PC-9 (cell line): ENCODE data around the gene ARHGAP10. TPM values are rescaled to one million over a fixed set of nuclear protein-coding genes. Genes with fewer than 3 reads are reported as not detected.

Source experiments
- BruUV-seq: library from RNA; stranded (reverse); fragments of 400-500 nt; replicated peaks from 2 replicates; lab custom pipeline; 2021; lab: Mats Ljungman, UMichigan
- CTCF ChIA-PET: fragments of 300-600 bp; sonication (Branson Sonifier 250); formaldehyde crosslinking; loops from one replicate; lab custom pipeline; 2022; ENCODE audit warnings: antibody characterized with exemption; lab: Charles Lee
- POLR2A ChIA-PET: fragments of 300-600 bp; sonication (Branson Sonifier 250); formaldehyde crosslinking; loops from one replicate; lab custom pipeline; 2022; ENCODE audit warnings: antibody characterized with exemption; ENCODE audit not compliant: unreplicated experiment; lab: Charles Lee
- DNase-seq, 2 experiments: peaks; one replicate each; pipeline versions ENCODE4 v3.0.0 to v3.0.0-alpha.2; 2015 to 2022; ENCODE audit warnings: mixed read lengths in 1 of 2
- H2AFZ ChIP-seq: fragments of 200-600 bp; sonication (generic); 2 replicates; pipeline ENCODE4 v1.8.1; 2017; ENCODE audit warnings: antibody characterized with exemption
- H3F3A ChIP-seq: fragments of 200-600 bp; sonication (generic); 2 replicates; pipeline ENCODE4 v1.8.1; 2017; ENCODE audit warnings: antibody characterized with exemption, mild to moderate bottlenecking, low read depth; ENCODE audit not compliant: insufficient read depth
- H3K27ac ChIP-seq: fragments of 200-600 bp; sonication (generic); 2 replicates; pipeline ENCODE4 v1.6.1; 2016; ENCODE audit warnings: mixed run types
- H3K27me3 ChIP-seq: fragments of 200-600 bp; sonication (generic); 2 replicates; pipeline ENCODE4 v1.6.1; 2016; ENCODE audit warnings: low read depth, mixed run types; ENCODE audit not compliant: insufficient read depth
- H3K36me3 ChIP-seq: fragments of 200-600 bp; sonication (generic); 2 replicates; pipeline ENCODE4 v1.6.1; 2016; ENCODE audit warnings: low read depth, mixed run types
- H3K4me1 ChIP-seq: fragments of 200-600 bp; sonication (generic); replicated peaks from 2 replicates; pipeline ENCODE4 v1.6.1; 2016; ENCODE audit warnings: mixed run types; ENCODE audit not compliant: insufficient read depth
- H3K4me2 ChIP-seq: fragments of 200-600 bp; sonication (generic); 2 replicates; pipeline ENCODE4 v1.6.1; 2017; ENCODE audit warnings: mixed run types
- H3K4me3 ChIP-seq: fragments of 200-600 bp; sonication (generic); 2 replicates; pipeline ENCODE4 v1.6.1; 2016; ENCODE audit warnings: mixed run types
- H3K79me2 ChIP-seq: fragments of 200-600 bp; sonication (generic); 2 replicates; pipeline ENCODE4 v1.6.1; 2017; ENCODE audit warnings: low read depth, mixed run types
- H3K9me2 ChIP-seq: fragments of 200-600 bp; sonication (generic); 2 replicates; pipeline ENCODE4 v1.8.1; 2017; ENCODE audit warnings: mild to moderate bottlenecking; ENCODE audit not compliant: insufficient read depth
- H3K9me3 ChIP-seq: fragments of 200-600 bp; sonication (generic); 2 replicates; pipeline ENCODE4 v1.8.1; 2016; ENCODE audit warnings: low read depth; ENCODE audit not compliant: insufficient read depth
- H4K20me1 ChIP-seq: fragments of 200-600 bp; sonication (generic); 2 replicates; pipeline ENCODE4 v1.8.1; 2017; ENCODE audit not compliant: insufficient read depth
- EZH2 ChIP-seq: fragments of 200-600 bp; sonication (generic); IDR thresholded peaks from 2 replicates; pipeline ENCODE4 v1.8.0; 2017; ENCODE audit warnings: antibody characterized with exemption, low read depth
- intact Hi-C: fragments of 100-400 bp; cut with micrococcal nuclease; formaldehyde crosslinking; loops from one replicate; pipeline ENCODE4 v1.10.0; 2022; ENCODE audit not compliant: unreplicated experiment
- total RNA-seq: library from RNA; stranded (reverse); gene quantifications from 2 replicates; pipeline ENCODE4 v1.2.3, GENCODE V29; 2021
- TF ChIP-seq, protein P1 (sequence below): fragments of 200-600 bp; sonication (generic); conservative IDR thresholded peaks from 2 replicates; pipeline ENCODE4 v1.6.1; 2017; ENCODE audit warnings: mixed run types, antibody characterized with exemption, mild to moderate bottlenecking, moderate library complexity

The ARHGAP10 gene
- total RNA-seq, 1 experiment from 2014 or later = 27.5 TPM

DNA sequence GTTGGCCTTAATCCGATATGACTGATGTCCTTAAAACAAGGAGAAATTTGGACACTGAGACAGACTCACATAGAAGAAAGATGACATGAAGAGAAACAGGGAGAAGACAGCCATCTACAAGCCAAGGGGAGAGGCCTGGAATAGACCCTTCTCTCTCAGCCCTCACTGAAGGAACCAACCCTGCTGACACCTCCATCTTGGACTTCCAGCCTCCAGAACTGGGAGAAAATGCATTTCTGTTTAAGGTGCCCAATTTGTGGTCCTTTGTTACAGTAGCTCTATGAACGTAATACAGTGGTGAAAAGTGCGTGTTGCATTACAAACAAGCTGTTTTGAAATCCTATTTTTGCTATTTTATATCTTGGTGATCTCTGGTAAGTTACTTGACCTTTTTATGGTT, 343.6 kb downstream of the ARHGAP10 start:
- TF ChIP-seq, protein P1, sequence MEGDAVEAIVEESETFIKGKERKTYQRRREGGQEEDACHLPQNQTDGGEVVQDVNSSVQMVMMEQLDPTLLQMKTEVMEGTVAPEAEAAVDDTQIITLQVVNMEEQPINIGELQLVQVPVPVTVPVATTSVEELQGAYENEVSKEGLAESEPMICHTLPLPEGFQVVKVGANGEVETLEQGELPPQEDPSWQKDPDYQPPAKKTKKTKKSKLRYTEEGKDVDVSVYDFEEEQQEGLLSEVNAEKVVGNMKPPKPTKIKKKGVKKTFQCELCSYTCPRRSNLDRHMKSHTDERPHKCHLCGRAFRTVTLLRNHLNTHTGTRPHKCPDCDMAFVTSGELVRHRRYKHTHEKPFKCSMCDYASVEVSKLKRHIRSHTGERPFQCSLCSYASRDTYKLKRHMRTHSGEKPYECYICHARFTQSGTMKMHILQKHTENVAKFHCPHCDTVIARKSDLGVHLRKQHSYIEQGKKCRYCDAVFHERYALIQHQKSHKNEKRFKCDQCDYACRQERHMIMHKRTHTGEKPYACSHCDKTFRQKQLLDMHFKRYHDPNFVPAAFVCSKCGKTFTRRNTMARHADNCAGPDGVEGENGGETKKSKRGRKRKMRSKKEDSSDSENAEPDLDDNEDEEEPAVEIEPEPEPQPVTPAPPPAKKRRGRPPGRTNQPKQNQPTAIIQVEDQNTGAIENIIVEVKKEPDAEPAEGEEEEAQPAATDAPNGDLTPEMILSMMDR = no peak
- TF ChIP-seq EZH2 = no peak
- Histone ChIP-seq H4K20me1 (no peaks in the 10 kb centered on the region), H3K27ac (no peak overlapping the region), H3K36me3 (no peaks in the 10 kb centered on the region), H3K9me2 (no peaks in the 10 kb centered on the region), H3K4me3 (no peak overlapping the region), H3K27me3 (no peaks in the 10 kb centered on the region), H3K4me2 (no peak overlapping the region), H3F3A (no peaks in the 10 kb centered on the region), H3K9me3 (no peaks in the 10 kb centered on the region), H2AFZ (no peak overlapping the region), H3K79me2 (no peaks in the 10 kb centered on the region), H3K4me1 (no peaks in the 10 kb centered on the region)
- ChIA-PET CTCF (no interaction called here), POLR2A (no interaction called here)
- intact Hi-C loops = no loop called here
- no TSS peak for BruUV-seq
- DNase-seq = no peak

- Histone ChIP-seq H3K9me2 (no peaks in the 10 kb centered on the region), H3F3A (no peaks in the 10 kb centered on the region), H3K79me2 (no peaks in the 10 kb centered on the region), H4K20me1 (no peaks in the 10 kb centered on the region), H3K4me2 (no peak overlapping the region), H3K27ac (no peak overlapping the region), H3K27me3 (no peaks in the 10 kb centered on the region), H3K4me1 (no peaks in the 10 kb centered on the region), H2AFZ (no peak overlapping the region), H3K9me3 (no peaks in the 10 kb centered on the region), H3K36me3 (no peaks in the 10 kb centered on the region), H3K4me3 (no peak overlapping the region)
- BruUV-seq = no TSS peak
- ChIA-PET POLR2A (no interaction called here), CTCF (no interaction called here)
- intact Hi-C loops = no loop called here
- DNase-seq = no peak
- no peak for TF ChIP-seq EZH2
- TF ChIP-seq, protein P1 = no peak
These were observed 345.1 kb downstream of the ARHGAP10 start for GRCh38 chr4:148076964-148077363.

- no peak for DNase-seq
- Histone ChIP-seq H3K79me2 (no peaks in the 10 kb centered on the region), H3K27ac (no peak overlapping the region), H3K27me3 (no peaks in the 10 kb centered on the region), H4K20me1 (no peaks in the 10 kb centered on the region), H3F3A (no peaks in the 10 kb centered on the region), H3K9me2 (no peaks in the 10 kb centered on the region), H3K9me3 (no peaks in the 10 kb centered on the region), H3K4me1 (no peaks in the 10 kb centered on the region), H3K4me2 (no peak overlapping the region), H2AFZ (no peak overlapping the region), H3K4me3 (no peak overlapping the region), H3K36me3 (no peaks in the 10 kb centered on the region)
- ChIA-PET POLR2A (no interaction called here), CTCF (no interaction called here)
- intact Hi-C loops = no loop called here
- TF ChIP-seq EZH2 = no peak
- TF ChIP-seq, protein P1 = no peak
- BruUV-seq = no TSS peak
These were observed 345.7 kb downstream of the ARHGAP10 start for GRCh38 chr4:148077581-148077980.
